Endothelial cell of umbilical vein (primary cell): Measurements from ENCODE around the gene HDAC4. TPM values are rescaled to one million over a fixed set of nuclear protein-coding genes. Genes with fewer than 3 reads are reported as not detected.

ENCODE experiments used
- BruUV-seq: library from RNA; stranded (reverse); fragments of 400-500 nt; replicated peaks from 2 replicates; lab custom pipeline; 2021; lab: Mats Ljungman, UMichigan
- CTCF ChIA-PET: fragments of 300-600, 350-600 bp; sonication (Branson Sonifier 250); formaldehyde crosslinking; loops from one replicate; lab custom pipeline; 2021; ENCODE audit warnings: antibody characterized with exemption, inconsistent platforms; lab: Charles Lee
- POLR2A ChIA-PET: fragments of 300-600, 350-600 bp; sonication (Branson Sonifier 250); formaldehyde crosslinking; loops from one replicate; lab custom pipeline; 2021; ENCODE audit warnings: antibody characterized with exemption, inconsistent platforms; lab: Charles Lee
- DNase-seq: peaks from one replicate; pipeline ENCODE4 v3.0.0-alpha.2; 2011; ENCODE audit warnings: low read depth, low spot score
- FAIRE-seq: peaks from 2 replicates; lab custom pipeline; 2011; peaks lifted over from hg19 to GRCh38; lab: Jason Lieb, UNC
- H2AFZ ChIP-seq: 2 replicates; pipeline ENCODE4 v1.6.0; 2012; ENCODE audit warnings: low read depth, low read length, control low read depth, inconsistent platforms
- H3K27ac ChIP-seq: 2 replicates; pipeline ENCODE4 v1.5.1; 2011; ENCODE audit warnings: low read depth, mild to moderate bottlenecking, control low read depth, low read length, moderate library complexity; ENCODE audit not compliant: insufficient read depth
- H3K27me3 ChIP-seq, 2 experiments: 2 replicates each; pipeline versions ENCODE4 v1.6.0 to v1.6.1; 2011; ENCODE audit warnings: low read length in 2 of 2, mixed read lengths in 1 of 2; ENCODE audit not compliant: control insufficient read depth in 2 of 2, insufficient read depth in 2 of 2
- H3K36me3 ChIP-seq, 2 experiments: 2 replicates in 1 of 2; 3 replicates in 1 of 2; pipeline ENCODE4 v1.5.1; 2011; ENCODE audit warnings: low read length in 2 of 2, mild to moderate bottlenecking in 1 of 2, moderate library complexity in 1 of 2; ENCODE audit not compliant: control insufficient read depth in 2 of 2, insufficient read depth in 2 of 2; ENCODE audit errors: extremely low read depth in 1 of 2
- H3K4me1 ChIP-seq: 3 replicates; pipeline ENCODE4 v1.5.1; 2011; ENCODE audit warnings: mild to moderate bottlenecking, low read length; ENCODE audit not compliant: control insufficient read depth, insufficient read depth; ENCODE audit errors: extremely low read depth
- H3K4me2 ChIP-seq: 2 replicates; pipeline ENCODE4 v1.6.1; 2011; ENCODE audit warnings: low read length, control low read depth, mixed read lengths; ENCODE audit not compliant: insufficient read depth
- H3K4me3 ChIP-seq, 3 experiments: fragments of 200-600 bp in 1 of 3; sonication (generic), shearing (Covaris generic) in 1 of 3; replicated peaks in 1 of 3; 2 replicates each; pipeline ENCODE4 v1.5.1; 2011 to 2016; ENCODE audit warnings: control low read depth in 3 of 3, low read length in 3 of 3, mild to moderate bottlenecking in 2 of 3, inconsistent platforms in 1 of 3, low read depth in 1 of 3, moderate library complexity in 1 of 3; ENCODE audit not compliant: insufficient read depth in 1 of 3
- H3K79me2 ChIP-seq: 2 replicates; pipeline ENCODE4 v1.6.0; 2012; ENCODE audit warnings: low read length, inconsistent platforms; ENCODE audit not compliant: control insufficient read depth, insufficient read depth
- H3K9ac ChIP-seq: replicated peaks from 2 replicates; pipeline ENCODE3; 2011; ENCODE audit warnings: low read length, control low read depth; ENCODE audit not compliant: insufficient read depth; ENCODE audit errors: extremely low read depth
- H3K9me1 ChIP-seq: replicated peaks from 3 replicates; pipeline ENCODE4 v1.6.0; 2011; ENCODE audit warnings: mild to moderate bottlenecking, low read length; ENCODE audit not compliant: control insufficient read depth, insufficient read depth; ENCODE audit errors: extremely low read depth
- H3K9me3 ChIP-seq: replicated peaks from 2 replicates; pipeline ENCODE4 v1.5.1; 2012; ENCODE audit warnings: low read length, inconsistent platforms; ENCODE audit not compliant: control insufficient read depth, insufficient read depth
- H4K20me1 ChIP-seq: replicated peaks from 2 replicates; pipeline ENCODE3; 2011; ENCODE audit warnings: mild to moderate bottlenecking, low read length; ENCODE audit not compliant: control insufficient read depth, insufficient read depth; ENCODE audit errors: extremely low read depth
- EZH2 ChIP-seq: IDR thresholded peaks from 2 replicates; pipeline ENCODE4 v1.6.1; 2012; ENCODE audit warnings: borderline replicate concordance, low read depth, mild to moderate bottlenecking, moderate library complexity, low read length, inconsistent platforms; ENCODE audit not compliant: severe bottlenecking
- FOS ChIP-seq: IDR thresholded peaks from 2 replicates; pipeline ENCODE4 v1.6.1; 2011; ENCODE audit warnings: mild to moderate bottlenecking, low read length, moderate library complexity, borderline replicate concordance; ENCODE audit not compliant: insufficient read depth
- GATA2 ChIP-seq: IDR thresholded peaks from 2 replicates; pipeline ENCODE4 v1.7.0; 2011; ENCODE audit warnings: low read depth, mild to moderate bottlenecking, moderate library complexity, mixed read lengths, low read length; ENCODE audit not compliant: insufficient read length, insufficient read depth
- JUN ChIP-seq: IDR thresholded peaks from 2 replicates; pipeline ENCODE4 v1.6.1; 2011; ENCODE audit warnings: borderline replicate concordance, low read depth; ENCODE audit not compliant: insufficient read length, insufficient read depth
- MYC ChIP-seq: IDR thresholded peaks from one replicate; pipeline ENCODE4 v1.6.1; 2011; ENCODE audit warnings: mild to moderate bottlenecking, low read depth, low read length
- POLR2A ChIP-seq: IDR thresholded peaks from 2 replicates; pipeline ENCODE4 v1.6.1; 2012; ENCODE audit warnings: low read depth, mild to moderate bottlenecking, control low read depth, low read length
- POLR2AphosphoS5 ChIP-seq: IDR thresholded peaks from 2 replicates; pipeline ENCODE4 v1.6.1; 2012; ENCODE audit warnings: low read depth, mild to moderate bottlenecking, control low read depth, low read length, moderate library complexity; ENCODE audit not compliant: insufficient read depth
- dilution Hi-C: fragments of 300-500 bp; cut with MboI; formaldehyde crosslinking; loops from one replicate; pipeline ENCODE4 v1.15.0; 2019; ENCODE audit warnings: low sequenced_read_pairs; ENCODE audit not compliant: extremely low pct_ligation_motif_present
- intact Hi-C: fragments of 100-400 bp; cut with micrococcal nuclease; formaldehyde crosslinking; loops from one replicate; pipeline ENCODE4 v1.10.0; 2022
- polyA plus RNA-seq, 4 experiments: library from polyadenylated mRNA; depleted of rRNA in 3 of 4; stranded (reverse) in 3 of 4; unstranded in 1 of 4; fragments of >200 nt; gene quantifications; 2 replicates each; pipeline versions ENCODE4 v1.2.1 to v1.2.3, GENCODE V29; 2011 to 2012; ENCODE audit warnings: missing spikeins in 1 of 4
- total RNA-seq: library from RNA; stranded (reverse); gene quantifications from 2 replicates; pipeline ENCODE4 v1.2.3, GENCODE V29; 2021
- TF ChIP-seq, protein P1 (sequence below), 2 donors: IDR thresholded peaks; 1 replicate in 1 of 2; 2 replicates in 1 of 2; pipeline ENCODE4 v1.5.1; 2011; ENCODE audit warnings: low read length in 2 of 2, mild to moderate bottlenecking in 2 of 2, moderate library complexity in 2 of 2, control low read depth in 1 of 2, inconsistent platforms in 1 of 2, low read depth in 1 of 2; ENCODE audit not compliant: insufficient read depth in 1 of 2; ENCODE audit errors: extremely low read depth in 1 of 2
- TF ChIP-seq, protein P2 (sequence below): IDR thresholded peaks from 2 replicates; pipeline ENCODE4 v1.6.1; 2011; ENCODE audit not compliant: insufficient read depth, insufficient read length

HDAC4 gene
- total and polyA plus RNA-seq, 2 donors (not counting 3 experiments of a cell fraction or from before 2014, with no cell fraction given), result 13.4 to 33.0 TPM

DNA sequence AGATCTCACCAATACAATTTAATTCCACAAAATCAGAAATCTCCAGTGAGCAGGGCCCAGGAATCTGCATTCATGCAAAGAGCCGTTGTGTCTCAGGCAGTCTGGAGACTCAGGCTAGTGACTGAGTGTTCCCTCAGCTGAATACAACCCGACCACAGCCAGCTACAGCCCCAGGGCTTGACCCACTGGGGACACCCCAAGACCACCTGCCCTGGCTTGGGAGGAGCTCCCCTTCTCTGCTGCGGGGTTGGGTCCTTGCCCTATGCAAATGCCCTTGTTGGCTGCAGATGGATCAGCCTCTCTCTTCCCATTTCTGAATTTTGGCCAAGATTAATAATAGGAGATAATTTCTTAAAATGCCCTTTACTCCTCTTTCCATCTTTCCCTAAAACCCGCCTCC, 395.2 kb downstream of the HDAC4 start:
- Histone ChIP-seq H2AFZ (no peak overlapping the region), H3K4me2 (no peak overlapping the region), H4K20me1 (no peaks in the 10 kb centered on the region), H3K9me3 (no peaks in the 10 kb centered on the region), H3K4me3 (no peak overlapping the region), H3K27me3 (no peaks in the 10 kb centered on the region), H3K4me1 (no peaks in the 10 kb centered on the region), H3K9me1 (no peaks in the 10 kb centered on the region), H3K9ac (no peak overlapping the region), H3K27ac (no peak overlapping the region), H3K79me2 (no peaks in the 10 kb centered on the region), H3K36me3 (no peaks in the 10 kb centered on the region)
- FAIRE-seq (no peak), DNase-seq (no peak)
- TF ChIP-seq, protein P1, sequence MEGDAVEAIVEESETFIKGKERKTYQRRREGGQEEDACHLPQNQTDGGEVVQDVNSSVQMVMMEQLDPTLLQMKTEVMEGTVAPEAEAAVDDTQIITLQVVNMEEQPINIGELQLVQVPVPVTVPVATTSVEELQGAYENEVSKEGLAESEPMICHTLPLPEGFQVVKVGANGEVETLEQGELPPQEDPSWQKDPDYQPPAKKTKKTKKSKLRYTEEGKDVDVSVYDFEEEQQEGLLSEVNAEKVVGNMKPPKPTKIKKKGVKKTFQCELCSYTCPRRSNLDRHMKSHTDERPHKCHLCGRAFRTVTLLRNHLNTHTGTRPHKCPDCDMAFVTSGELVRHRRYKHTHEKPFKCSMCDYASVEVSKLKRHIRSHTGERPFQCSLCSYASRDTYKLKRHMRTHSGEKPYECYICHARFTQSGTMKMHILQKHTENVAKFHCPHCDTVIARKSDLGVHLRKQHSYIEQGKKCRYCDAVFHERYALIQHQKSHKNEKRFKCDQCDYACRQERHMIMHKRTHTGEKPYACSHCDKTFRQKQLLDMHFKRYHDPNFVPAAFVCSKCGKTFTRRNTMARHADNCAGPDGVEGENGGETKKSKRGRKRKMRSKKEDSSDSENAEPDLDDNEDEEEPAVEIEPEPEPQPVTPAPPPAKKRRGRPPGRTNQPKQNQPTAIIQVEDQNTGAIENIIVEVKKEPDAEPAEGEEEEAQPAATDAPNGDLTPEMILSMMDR (IDR thresholded peaks at IDR 0.05; ENCODE audit: extremely low read depth in 1 of 2, insufficient read depth in 1 of 2, low read depth in 1 of 2, low read length in 2 of 2), result no peak
- TF ChIP-seq POLR2A (no peak), FOS (no peak), MYC (no peak), EZH2 (no peak), POLR2AphosphoS5 (no peak), GATA2 (no peak), JUN (no peak)
- TF ChIP-seq, protein P2, sequence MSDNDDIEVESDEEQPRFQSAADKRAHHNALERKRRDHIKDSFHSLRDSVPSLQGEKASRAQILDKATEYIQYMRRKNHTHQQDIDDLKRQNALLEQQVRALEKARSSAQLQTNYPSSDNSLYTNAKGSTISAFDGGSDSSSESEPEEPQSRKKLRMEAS, result no peak
- intact Hi-C loops, result no loop called here
- BruUV-seq, result no TSS peak
- CTCF ChIA-PET, result no interaction called here
- dilution Hi-C loops, result no loop called here
- POLR2A ChIA-PET, result no interaction called here
